ENCODE results near the gene RELN. TPM values are rescaled to one million over a fixed set of nuclear protein-coding genes. Genes with fewer than 3 reads are reported as not detected.

Gene RELN
- total RNA-seq, 1 experiment from 2014 or later: 4.3 TPM

DNA sequence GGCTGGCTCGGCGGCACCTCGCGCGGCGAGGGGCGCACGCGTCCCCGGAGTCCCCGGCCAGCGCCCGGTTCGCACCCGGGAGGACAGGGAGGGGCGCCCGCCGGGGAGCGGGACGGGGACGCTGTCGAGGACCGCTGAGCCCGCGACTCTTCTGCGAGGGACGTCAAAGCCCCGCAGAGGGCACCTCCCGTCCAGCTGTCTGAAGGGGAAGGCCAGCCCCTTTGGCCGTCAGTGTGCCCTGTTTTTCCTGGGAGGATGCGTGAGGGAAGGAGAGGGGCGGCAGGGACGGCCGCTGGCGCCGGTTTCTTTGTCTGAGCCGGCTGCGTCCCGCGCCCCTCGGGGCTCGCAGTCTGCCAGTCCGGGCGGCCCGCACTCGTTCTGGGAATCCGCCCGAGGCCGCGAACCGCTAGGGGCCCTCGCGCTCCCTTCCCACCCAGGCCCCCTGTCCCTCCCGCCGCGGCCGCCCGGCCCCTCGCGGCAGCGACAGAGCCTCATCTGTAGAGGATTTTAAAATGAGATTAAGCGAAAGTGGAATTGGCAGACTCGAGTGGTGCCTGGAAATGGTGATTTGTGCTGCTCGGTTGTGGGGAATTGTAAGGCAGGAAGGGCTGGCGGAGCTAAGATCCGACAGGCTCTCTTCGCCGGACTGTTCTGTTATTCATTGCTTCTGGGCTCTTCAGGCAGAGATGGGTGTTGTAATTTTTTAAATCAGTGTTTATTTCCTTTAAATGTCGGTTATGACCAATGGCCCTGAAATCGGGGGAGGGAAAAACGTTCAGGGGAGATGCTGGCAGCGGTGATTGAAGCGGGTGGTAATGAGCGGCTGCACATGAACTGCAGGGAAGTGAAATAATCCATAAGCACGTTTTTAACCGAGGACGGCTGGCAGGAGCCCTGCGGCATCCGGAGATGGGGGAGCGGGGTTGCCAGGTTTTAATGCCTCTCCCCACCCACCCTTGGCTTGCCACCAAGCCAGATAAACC lies 618 bp upstream of the RELN start:
- intact Hi-C loops (cut with micrococcal nuclease; ENCODE audit: unreplicated experiment): no loop called here
- no peaks in the 10 kb centered on the region for H3K4me1 ChIP-seq
- H3K9me3 ChIP-seq: no peaks in the 10 kb centered on the region
- TF ChIP-seq, protein P1, sequence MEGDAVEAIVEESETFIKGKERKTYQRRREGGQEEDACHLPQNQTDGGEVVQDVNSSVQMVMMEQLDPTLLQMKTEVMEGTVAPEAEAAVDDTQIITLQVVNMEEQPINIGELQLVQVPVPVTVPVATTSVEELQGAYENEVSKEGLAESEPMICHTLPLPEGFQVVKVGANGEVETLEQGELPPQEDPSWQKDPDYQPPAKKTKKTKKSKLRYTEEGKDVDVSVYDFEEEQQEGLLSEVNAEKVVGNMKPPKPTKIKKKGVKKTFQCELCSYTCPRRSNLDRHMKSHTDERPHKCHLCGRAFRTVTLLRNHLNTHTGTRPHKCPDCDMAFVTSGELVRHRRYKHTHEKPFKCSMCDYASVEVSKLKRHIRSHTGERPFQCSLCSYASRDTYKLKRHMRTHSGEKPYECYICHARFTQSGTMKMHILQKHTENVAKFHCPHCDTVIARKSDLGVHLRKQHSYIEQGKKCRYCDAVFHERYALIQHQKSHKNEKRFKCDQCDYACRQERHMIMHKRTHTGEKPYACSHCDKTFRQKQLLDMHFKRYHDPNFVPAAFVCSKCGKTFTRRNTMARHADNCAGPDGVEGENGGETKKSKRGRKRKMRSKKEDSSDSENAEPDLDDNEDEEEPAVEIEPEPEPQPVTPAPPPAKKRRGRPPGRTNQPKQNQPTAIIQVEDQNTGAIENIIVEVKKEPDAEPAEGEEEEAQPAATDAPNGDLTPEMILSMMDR (IDR thresholded peaks at IDR 0.05; ENCODE audit: insufficient read depth in 1 of 2, low read depth in 1 of 2, low read length in 1 of 2, severe bottlenecking in 1 of 2, unreplicated experiment in 1 of 2): peak in 1 of 2 experiments; percentile 19
- Mint-ChIP-seq H3K4me3 (ENCODE audit: unreplicated experiment) (peak overlapping the region; percentile 72), H3K9me3 (ENCODE audit: unreplicated experiment) (no peaks in the 10 kb centered on the region), H3K36me3 (ENCODE audit: insufficient read depth, unreplicated experiment) (no peaks in the 10 kb centered on the region), H3K27me3 (ENCODE audit: insufficient read depth, unreplicated experiment) (no peaks in the 10 kb centered on the region), H3K4me1 (ENCODE audit: low read depth, unreplicated experiment) (no peaks in the 10 kb centered on the region), H3K27ac (ENCODE audit: unreplicated experiment) (no peak overlapping the region)
- BruUV-seq (replicated peaks): no TSS peak
- peak in 1 of 2 experiments; percentile 58 for DNase-seq
- CTCF ChIA-PET: no interaction called here
- POLR2A ChIA-PET: no interaction called here
- H3K36me3 ChIP-seq (ENCODE audit: control insufficient read depth, insufficient read depth, low read length): no peaks in the 10 kb centered on the region
- H3K4me3 ChIP-seq (ENCODE audit: low read depth, low read length): peak overlapping the region; percentile 47
- H3K27me3 ChIP-seq (replicated peaks; ENCODE audit: control insufficient read depth, insufficient read depth, low read length): no peaks in the 10 kb centered on the region

- no peaks in the 10 kb centered on the region for H3K9me3 Mint-ChIP-seq (ENCODE audit: unreplicated experiment)
- ChIA-PET CTCF (no interaction called here), POLR2A (no interaction called here)
- TF ChIP-seq, protein P1 (IDR thresholded peaks at IDR 0.05; ENCODE audit: insufficient read depth in 1 of 2, low read depth in 1 of 2, low read length in 1 of 2, severe bottlenecking in 1 of 2, unreplicated experiment in 1 of 2): no peak
- no peaks in the 10 kb centered on the region for H3K9me3 ChIP-seq
- no peaks in the 10 kb centered on the region for H3K36me3 ChIP-seq (ENCODE audit: control insufficient read depth, insufficient read depth, low read length)
- H3K4me3 Mint-ChIP-seq (ENCODE audit: unreplicated experiment): no peak overlapping the region
- no peak overlapping the region for H3K4me3 ChIP-seq (ENCODE audit: low read depth, low read length)
- H3K27ac Mint-ChIP-seq (ENCODE audit: unreplicated experiment): no peak overlapping the region
- no peaks in the 10 kb centered on the region for H3K27me3 Mint-ChIP-seq (ENCODE audit: insufficient read depth, unreplicated experiment)
- no peaks in the 10 kb centered on the region for H3K4me1 ChIP-seq
- no peaks in the 10 kb centered on the region for H3K4me1 Mint-ChIP-seq (ENCODE audit: low read depth, unreplicated experiment)
- no peaks in the 10 kb centered on the region for H3K36me3 Mint-ChIP-seq (ENCODE audit: insufficient read depth, unreplicated experiment)
- no peak for DNase-seq
- no peaks in the 10 kb centered on the region for H3K27me3 ChIP-seq (replicated peaks; ENCODE audit: control insufficient read depth, insufficient read depth, low read length)
- intact Hi-C loops (cut with micrococcal nuclease; ENCODE audit: unreplicated experiment): no loop called here
- BruUV-seq (replicated peaks): no TSS peak
Observed at GRCh38 chr7:103988468-103989199, 824 bp downstream of the RELN start.

GRCh38 chr7:103987451-103987850 lies 2.0 kb downstream of the RELN start:
- Mint-ChIP-seq H3K4me1 (ENCODE audit: low read depth, unreplicated experiment) (no peaks in the 10 kb centered on the region), H3K9me3 (ENCODE audit: unreplicated experiment) (no peaks in the 10 kb centered on the region), H3K36me3 (ENCODE audit: insufficient read depth, unreplicated experiment) (no peaks in the 10 kb centered on the region), H3K27ac (ENCODE audit: unreplicated experiment) (no peak overlapping the region), H3K4me3 (ENCODE audit: unreplicated experiment) (no peak overlapping the region), H3K27me3 (ENCODE audit: insufficient read depth, unreplicated experiment) (no peaks in the 10 kb centered on the region)
- Histone ChIP-seq H3K9me3 (no peaks in the 10 kb centered on the region), H3K4me1 (no peaks in the 10 kb centered on the region), H3K27me3 (replicated peaks; ENCODE audit: control insufficient read depth, insufficient read depth, low read length) (no peaks in the 10 kb centered on the region), H3K4me3 (ENCODE audit: low read depth, low read length) (no peak overlapping the region), H3K36me3 (ENCODE audit: control insufficient read depth, insufficient read depth, low read length) (no peaks in the 10 kb centered on the region)
- TF ChIP-seq, protein P1 (IDR thresholded peaks at IDR 0.05; ENCODE audit: insufficient read depth in 1 of 2, low read depth in 1 of 2, low read length in 1 of 2, severe bottlenecking in 1 of 2, unreplicated experiment in 1 of 2): no peak
- no TSS peak for BruUV-seq (replicated peaks)
- no peak for DNase-seq
- CTCF ChIA-PET: no interaction called here
- intact Hi-C loops (cut with micrococcal nuclease; ENCODE audit: unreplicated experiment): no loop called here
- POLR2A ChIA-PET: no interaction called here
